ENCODE results near the gene SRA1.
A peak's percentile ranks its signal among the peaks of the same experiment; 100 is the strongest.

Gene SRA1

GRCh38 chr5:140549237-140550144 lies 7.8 kb downstream of the SRA1 start:
- peak; percentile 17 for DNase-seq

GRCh38 chr5:140548791-140549190 lies 8.5 kb downstream of the SRA1 start:
- DNase-seq: no peak

GRCh38 chr5:140548300-140548688 lies 9.0 kb downstream of the SRA1 start:
- no peak for DNase-seq

GRCh38 chr5:140547508-140548299 lies 9.6 kb downstream of the SRA1 start, which contains the start of gene EIF4EBP3:
EIF4EBP3 (plus strand) TSS chr5:140547662; CDS start chr5:140547738, 76 bp downstream.
- peak; percentile 77 for DNase-seq

- DNase-seq: no peak
These were observed 10.3 kb downstream of the SRA1 start for GRCh38 chr5:140546851-140547507.

GRCh38 chr5:140545606-140546005 lies 11.7 kb downstream of the SRA1 start:
- no peak for DNase-seq

GRCh38 chr5:140544986-140545385 lies 12.3 kb downstream of the SRA1 start:
- DNase-seq: no peak

- DNase-seq: no peak
These were observed 14.3 kb downstream of the SRA1 start for GRCh38 chr5:140542972-140543371.

GRCh38 chr5:140540227-140540626 lies 17.0 kb downstream of the SRA1 start:
- DNase-seq: no peak

- no peak for DNase-seq
These were observed 33.3 kb downstream of the SRA1 start for GRCh38 chr5:140524003-140524402.

- no peak for DNase-seq
These were observed 44.1 kb downstream of the SRA1 start for GRCh38 chr5:140513124-140513523.

- no peak for DNase-seq
These were observed 47.4 kb downstream of the SRA1 start for GRCh38 chr5:140509898-140510297.

- DNase-seq: no peak
These were observed 54.4 kb downstream of the SRA1 start for GRCh38 chr5:140502834-140503233.

Data from NCI-H345 (cell line).